K562 (cell line): Measurements from ENCODE around the gene LCP2. TPM values are rescaled to one million over a fixed set of nuclear protein-coding genes. Genes with fewer than 3 reads are reported as not detected.

Experiments used
- ATAC-seq: fragments of 200-7000 bp; cut with Tn5 transposase; 3 replicates; pipeline ENCODE4 v1.9.1; 2020; ENCODE audit warnings: moderate library complexity
- BruUV-seq: library from RNA; stranded (reverse); fragments of 400-500 nt; replicated peaks from 2 replicates; lab custom pipeline; 2021; lab: Mats Ljungman, UMichigan
- CTCF ChIA-PET: fragments of 300-600 bp; formaldehyde crosslinking; extraction: SDS; loops from one replicate; lab custom pipeline; 2021; ENCODE audit warnings: low intra/inter-chr PET ratio; lab: Yijun Ruan, JAX
- POLR2A ChIA-PET: fragments of 300-600, 350-650 bp; sonication (Branson Sonifier 250); formaldehyde crosslinking; extraction: SDS; loops from one replicate; lab custom pipeline; 2021; ENCODE audit warnings: antibody characterized with exemption, inconsistent platforms; lab: Yijun Ruan, JAX
- DNase-seq, 4 experiments: peaks; one replicate each; pipeline versions ENCODE4 v3.0.0 to v3.0.0-alpha.2; 2011 to 2018; ENCODE audit warnings: low spot score in 3 of 4, mixed read lengths in 3 of 4; ENCODE audit errors: extremely low read depth in 1 of 4
- FAIRE-seq: peaks from 2 replicates; lab custom pipeline; 2011; peaks lifted over from hg19 to GRCh38; lab: Jason Lieb, UNC
- H2AFZ ChIP-seq: 2 replicates; pipeline ENCODE4 v1.6.0; 2011; ENCODE audit warnings: low read depth, low read length, control low read depth, inconsistent platforms
- H3K27ac ChIP-seq: fragments of 200-600 bp; 3 replicates; pipeline ENCODE4 v1.8.0; 2011; ENCODE audit warnings: low read depth, mild to moderate bottlenecking, control low read depth, inconsistent platforms, low read length, moderate library complexity, mixed read lengths; ENCODE audit errors: extremely low read depth
- H3K27me3 ChIP-seq, 2 experiments: fragments of 300-600 bp in 1 of 2; 2 replicates in 1 of 2; 3 replicates in 1 of 2; pipeline versions ENCODE4 v1.6.0 to v1.8.0; 2011; ENCODE audit warnings: inconsistent platforms in 2 of 2, low read length in 2 of 2, mild to moderate bottlenecking in 1 of 2, mixed read lengths in 1 of 2, moderate library complexity in 1 of 2; ENCODE audit not compliant: control insufficient read depth in 2 of 2, insufficient read depth in 2 of 2
- H3K36me3 ChIP-seq: fragments of 300-600 bp; 3 replicates; pipeline ENCODE4 v1.8.0; 2011; ENCODE audit warnings: mild to moderate bottlenecking, low read length, inconsistent platforms; ENCODE audit not compliant: control insufficient read depth, insufficient read depth
- H3K4me1 ChIP-seq, 2 experiments: fragments of 200-600 bp in 1 of 2; replicated peaks in 1 of 2; 2 replicates in 1 of 2; 3 replicates in 1 of 2; pipeline versions ENCODE4 v1.5.1 to v1.8.0; 2011; ENCODE audit warnings: inconsistent platforms in 2 of 2, low read length in 2 of 2, mild to moderate bottlenecking in 1 of 2, mixed read lengths in 1 of 2, moderate library complexity in 1 of 2; ENCODE audit not compliant: control insufficient read depth in 2 of 2, insufficient read depth in 2 of 2
- H3K4me2 ChIP-seq: 2 replicates; pipeline ENCODE4 v1.6.1; 2011; ENCODE audit warnings: low read length, control low read depth, inconsistent platforms, mixed read lengths; ENCODE audit not compliant: insufficient read depth
- H3K4me3 ChIP-seq: fragments of 200-600 bp; sonication (generic), shearing (Covaris generic); 2 replicates; pipeline ENCODE4 v1.5.1; 2016; ENCODE audit warnings: control low read depth, inconsistent platforms
- H3K79me2 ChIP-seq: fragments of 200-600 bp; 3 replicates; pipeline ENCODE4 v1.8.0; 2011; ENCODE audit warnings: low read length, inconsistent platforms; ENCODE audit not compliant: control insufficient read depth, insufficient read depth
- H3K9ac ChIP-seq, 2 experiments: 2 replicates each; pipeline versions ENCODE4 v1.6.0 to v1.6.1; 2011; ENCODE audit warnings: low read depth in 2 of 2, low read length in 2 of 2, control low read depth in 1 of 2, inconsistent platforms in 1 of 2, mild to moderate bottlenecking in 1 of 2, mixed read lengths in 1 of 2; ENCODE audit not compliant: insufficient read depth in 1 of 2
- H3K9me1 ChIP-seq: one replicate; pipeline ENCODE4 v1.6.0; 2011; ENCODE audit warnings: inconsistent platforms, mild to moderate bottlenecking, low read length, moderate library complexity; ENCODE audit not compliant: control insufficient read depth, insufficient read depth
- H3K9me3 ChIP-seq: replicated peaks from 2 replicates; pipeline ENCODE4 v1.5.1; 2011; ENCODE audit warnings: low read depth, low read length, inconsistent platforms; ENCODE audit not compliant: control insufficient read depth, insufficient read depth
- H4K20me1 ChIP-seq: replicated peaks from 2 replicates; pipeline ENCODE4 v1.6.1; 2011; ENCODE audit warnings: low read length, inconsistent platforms, mixed read lengths; ENCODE audit not compliant: control insufficient read depth, insufficient read depth
- CEBPB ChIP-seq: fragments of 450-650 bp; IDR thresholded peaks from 2 replicates; pipeline ENCODE4 v1.6.1; 2016; ENCODE audit warnings: missing genetic modification characterization, missing compliant biosample characterization
- CREB3L1 ChIP-seq: fragments of 450-650 bp; IDR thresholded peaks from 2 replicates; pipeline ENCODE4 v1.6.1; 2014; ENCODE audit warnings: low read depth, mild to moderate bottlenecking, moderate library complexity, borderline replicate concordance
- EWSR1 ChIP-seq: fragments of 450-650 bp; IDR thresholded peaks from 2 replicates; pipeline ENCODE4 v1.6.1; 2018; ENCODE audit warnings: borderline replicate concordance, mild to moderate bottlenecking, low read depth, moderate library complexity; ENCODE audit not compliant: partially characterized antibody
- NR1H2 ChIP-seq: sonication (generic); formaldehyde crosslinking; IDR thresholded peaks from 2 replicates; pipeline ENCODE4 v1.4.0; 2020; ENCODE audit warnings: mild to moderate bottlenecking, missing genetic modification reagents
- POU5F1 ChIP-seq: fragments of 150-350 bp; IDR thresholded peaks from 2 replicates; pipeline ENCODE4 v1.6.1; 2014; ENCODE audit warnings: borderline replicate concordance, low read length, low read depth, mild to moderate bottlenecking; ENCODE audit not compliant: partially characterized antibody
- RBBP5 ChIP-seq: fragments of 200-600 bp; sonication (generic); IDR thresholded peaks from 2 replicates; pipeline ENCODE4 v1.6.1; 2012; ENCODE audit warnings: borderline replicate concordance, mild to moderate bottlenecking, low read length, control low read depth, inconsistent platforms; ENCODE audit not compliant: insufficient read depth, poor library complexity, severe bottlenecking
- RBM39 ChIP-seq: fragments of 200-400 bp; formaldehyde crosslinking; optimal IDR thresholded peaks from 2 replicates; pipeline ENCODE3; 2018; ENCODE audit warnings: low read depth, low read length
- RREB1 ChIP-seq: fragments of 250-450 bp; sonication (Bioruptor Pico); IDR thresholded peaks from 2 replicates; pipeline ENCODE4 v1.4.0; 2020
- TCF15 ChIP-seq: fragments of 250-450 bp; sonication (Bioruptor Pico); IDR thresholded peaks from 2 replicates; pipeline ENCODE4 v1.8.0; 2022; ENCODE audit warnings: moderate library complexity, mild to moderate bottlenecking, inconsistent platforms
- ZSCAN29 ChIP-seq: fragments of 450-650 bp; IDR thresholded peaks from 2 replicates; pipeline ENCODE4 v1.6.1; 2017
- WGBS: fragments of 100-300 bp; shearing (Covaris generic); methylation state at CpG from one replicate; pipeline ENCODE4 v1.1.6; 2016; ENCODE audit warnings: low coverage, mixed read lengths; ENCODE audit not compliant: insufficient coverage; ENCODE audit errors: missing lambda C conversion rate; 5-methylcytosine and 5-hydroxymethylcytosine counted together
- in situ Hi-C: fragments of 300-500 bp; cut with MboI; formaldehyde crosslinking; loops from 4 replicates; pipeline ENCODE4 v1.15.0; 2018; ENCODE audit warnings: inconsistent platforms, mixed read lengths
- intact Hi-C: fragments of 100-400 bp; cut with micrococcal nuclease; formaldehyde crosslinking; loops from 2 replicates; pipeline ENCODE4 v1.14.2; 2022
- polyA plus RNA-seq, 8 experiments: library from polyadenylated mRNA; depleted of rRNA in 4 of 8; stranded (reverse) in 5 of 8; unstranded in 3 of 8; fragments of >200 nt; fragmentation: Nextera tagmentation in 2 of 8; fragmentation: Illumina TruSeq in 1 of 8; extraction: Ambion mirVana in 2 of 8; extraction: Trizol in 1 of 8; gene quantifications; 2 replicates each; pipeline versions ENCODE4 v1.2.1 to v1.2.3, GENCODE V29; 2011 to 2014; ENCODE audit warnings: inconsistent platforms in 1 of 8, missing spikeins in 1 of 8
- total RNA-seq, 7 experiments: library from RNA; depleted of rRNA in 6 of 7; stranded (reverse); fragments of >200 nt in 6 of 7; fragmentation: Illumina TruSeq in 2 of 7; extraction: Trizol in 2 of 7; gene quantifications; 2 replicates each; pipeline versions ENCODE4 v1.2.1 to v1.2.3, GENCODE V29; 2011 to 2021; ENCODE audit warnings: low replicate concordance in 1 of 7

Gene LCP2
- total and polyA plus RNA-seq, 9 of the 15 experiments (the other 6 are each of a cell fraction or from before 2014, with no cell fraction given), result 4.0 to 31.3 (median 14.6) TPM

- POLR2A ChIA-PET, result no interaction called here
- FAIRE-seq, result no peak
- WGBS, result 45% methylated on average over 3 of the region's 3 CpGs
- no peaks in the 10 kb centered on the region for H4K20me1 ChIP-seq
- ATAC-seq, result no peak
- no peak overlapping the region for H2AFZ ChIP-seq
- no peaks in the 10 kb centered on the region for H3K9me1 ChIP-seq
- no peak overlapping the region for H3K4me3 ChIP-seq
- H3K4me2 ChIP-seq, result no peak overlapping the region
- H3K36me3 ChIP-seq, result no peaks in the 10 kb centered on the region
- H3K9me3 ChIP-seq, result no peaks in the 10 kb centered on the region
- TF ChIP-seq NR1H2 (CRISPR knock-in tag) (no peak), CREB3L1 (no peak), CEBPB (no peak), ZSCAN29 (no peak), TCF15 (no peak), RBM39 (no peak), EWSR1 (no peak), RREB1 (CRISPR knock-in tag) (no peak), RBBP5 (no peak), POU5F1 (no peak)
- TF ChIP-seq, all 486 proteins: peak for 0
- DNase-seq, result no peak
- BruUV-seq, result no TSS peak
- in situ Hi-C loops, result no loop called here
- H3K4me1 ChIP-seq, result no peaks in the 10 kb centered on the region; a peak in 1 of 5 replicates
- H3K9ac ChIP-seq, result no peak overlapping the region
- no peak overlapping the region for H3K27ac ChIP-seq
- CTCF ChIA-PET, result interaction anchor here (1.2 kb wide), 1 partner anchor 19 kb away, joined by 3 read pairs; no protein-coding TSS in a partner anchor
- no peaks in the 10 kb centered on the region for H3K79me2 ChIP-seq
- intact Hi-C loops, result no loop called here
- H3K27me3 ChIP-seq, result no peaks in the 10 kb centered on the region
Measured at GRCh38 chr5:170286386-170286925, 11.1 kb downstream of the LCP2 start.
